IPS DF 6.9 (cell line): ENCODE data around the gene GOLGA6L7.
"Not testable (repeated sequence)": the region's sequence is repeated elsewhere in the genome, so short reads cannot be mapped to it uniquely, and the experiment has no call there.

ENCODE experiments used
- DNase-seq: peaks from one replicate; pipeline ENCODE4 v3.0.0-alpha.2; 2013; ENCODE audit warnings: low read depth, low spot score
- H3K27ac ChIP-seq: one replicate; pipeline ENCODE4 v1.5.1; 2013; ENCODE audit warnings: low read length, control low read depth
- H3K27me3 ChIP-seq: 2 replicates; pipeline ENCODE4 v1.6.1; 2013; ENCODE audit warnings: mild to moderate bottlenecking, low read length; ENCODE audit not compliant: control insufficient read depth, insufficient read depth
- H3K36me3 ChIP-seq: 2 replicates; pipeline ENCODE4 v1.6.1; 2013; ENCODE audit warnings: low read length; ENCODE audit not compliant: control insufficient read depth, insufficient read depth
- H3K4me1 ChIP-seq: 2 replicates; pipeline ENCODE4 v1.6.1; 2013; ENCODE audit warnings: low read length; ENCODE audit not compliant: control insufficient read depth, insufficient read depth
- H3K4me3 ChIP-seq: 2 replicates; pipeline ENCODE4 v1.5.1; 2013; ENCODE audit warnings: mild to moderate bottlenecking, low read length
- H3K9me3 ChIP-seq: 2 replicates; pipeline ENCODE4 v1.6.1; 2013; ENCODE audit warnings: low read length, inconsistent platforms; ENCODE audit not compliant: control insufficient read depth, insufficient read depth
- WGBS: extraction: QIAGEN DNeasy Blood & Tissue Kit; methylation state at CpG from one replicate; pipeline ENCODE4 v1.1.7; 2013; ENCODE audit warnings: mixed read lengths, missing lambda C conversion rate; ENCODE audit not compliant: insufficient read length, insufficient coverage; 5-methylcytosine and 5-hydroxymethylcytosine counted together

GOLGA6L7 gene

GRCh38 chr15:28814059-28814458 is 34.4 kb downstream of the GOLGA6L7 start:
- not testable (repeated sequence) for H3K4me3 ChIP-seq

GRCh38 chr15:28813392-28813791 is 35.1 kb downstream of the GOLGA6L7 start:
- not testable (repeated sequence) for H3K27me3 ChIP-seq, DNase-seq, H3K27ac ChIP-seq, H3K36me3 ChIP-seq, H3K9me3 ChIP-seq, H3K4me1 ChIP-seq, H3K4me3 ChIP-seq
- WGBS: no CpG with 5 or more reads among the region's 2 CpGs

More at GRCh38 chr15:28814059-28814458, 34.4 kb downstream of the GOLGA6L7 start:
- H3K36me3 ChIP-seq, H3K27me3 ChIP-seq, H3K9me3 ChIP-seq, DNase-seq, H3K4me1 ChIP-seq, H3K27ac ChIP-seq: not testable (repeated sequence)

GRCh38 chr15:28811852-28812550 is 36.4 kb downstream of the GOLGA6L7 start:
- not testable (repeated sequence) for H3K4me3 ChIP-seq, H3K27ac ChIP-seq, H3K4me1 ChIP-seq, DNase-seq, H3K27me3 ChIP-seq, H3K9me3 ChIP-seq, H3K36me3 ChIP-seq
- no CpG with 5 or more reads among the region's 4 CpGs for WGBS

- not testable (repeated sequence) for DNase-seq, H3K9me3 ChIP-seq
- WGBS: no CpG with 5 or more reads among the region's 1 CpG
Observed at GRCh38 chr15:28810444-28810843, 38.0 kb downstream of the GOLGA6L7 start.

GRCh38 chr15:28808136-28808535 is 40.3 kb downstream of the GOLGA6L7 start:
- not testable (repeated sequence) for H3K27me3 ChIP-seq, H3K9me3 ChIP-seq, H3K27ac ChIP-seq, H3K4me1 ChIP-seq, H3K4me3 ChIP-seq, DNase-seq, H3K36me3 ChIP-seq
- WGBS: no CpG with 5 or more reads among the region's 5 CpGs

More at GRCh38 chr15:28810444-28810843, 38.0 kb downstream of the GOLGA6L7 start:
- H3K36me3 ChIP-seq, H3K4me3 ChIP-seq, H3K4me1 ChIP-seq, H3K27ac ChIP-seq, H3K27me3 ChIP-seq: not testable (repeated sequence)

- H3K9me3 ChIP-seq, H3K4me1 ChIP-seq, DNase-seq, H3K36me3 ChIP-seq, H3K27ac ChIP-seq, H3K27me3 ChIP-seq, H3K4me3 ChIP-seq: not testable (repeated sequence)
- no CpG with 5 or more reads among the region's 2 CpGs for WGBS
Observed at GRCh38 chr15:28800366-28800765, 48.1 kb downstream of the GOLGA6L7 start.

- DNase-seq, H3K27me3 ChIP-seq, H3K4me1 ChIP-seq, H3K36me3 ChIP-seq, H3K4me3 ChIP-seq, H3K27ac ChIP-seq, H3K9me3 ChIP-seq: not testable (repeated sequence)
- WGBS: no CpG with 5 or more reads among the region's 2 CpGs
Observed at GRCh38 chr15:28798234-28798633, 50.2 kb downstream of the GOLGA6L7 start.

GRCh38 chr15:28794231-28794630 is 54.2 kb downstream of the GOLGA6L7 start:
- not testable (repeated sequence) for H3K9me3 ChIP-seq, H3K27me3 ChIP-seq, H3K4me3 ChIP-seq, H3K4me1 ChIP-seq, H3K36me3 ChIP-seq, DNase-seq, H3K27ac ChIP-seq
- WGBS: no CpG with 5 or more reads among the region's 3 CpGs
